22Rv1 (cell line): ENCODE data around the gene PMEPA1.

ENCODE experiments used
- ZFX ChIP-seq: fragments of 450-650 bp; IDR thresholded peaks from 2 replicates; pipeline ENCODE4 v1.6.1; 2017; ENCODE audit warnings: antibody characterized with exemption, borderline replicate concordance
- TF ChIP-seq, protein P1 (sequence below): fragments of 450-650 bp; IDR thresholded peaks from 2 replicates; pipeline ENCODE4 v1.5.1; 2017; ENCODE audit warnings: mild to moderate bottlenecking

DNA sequence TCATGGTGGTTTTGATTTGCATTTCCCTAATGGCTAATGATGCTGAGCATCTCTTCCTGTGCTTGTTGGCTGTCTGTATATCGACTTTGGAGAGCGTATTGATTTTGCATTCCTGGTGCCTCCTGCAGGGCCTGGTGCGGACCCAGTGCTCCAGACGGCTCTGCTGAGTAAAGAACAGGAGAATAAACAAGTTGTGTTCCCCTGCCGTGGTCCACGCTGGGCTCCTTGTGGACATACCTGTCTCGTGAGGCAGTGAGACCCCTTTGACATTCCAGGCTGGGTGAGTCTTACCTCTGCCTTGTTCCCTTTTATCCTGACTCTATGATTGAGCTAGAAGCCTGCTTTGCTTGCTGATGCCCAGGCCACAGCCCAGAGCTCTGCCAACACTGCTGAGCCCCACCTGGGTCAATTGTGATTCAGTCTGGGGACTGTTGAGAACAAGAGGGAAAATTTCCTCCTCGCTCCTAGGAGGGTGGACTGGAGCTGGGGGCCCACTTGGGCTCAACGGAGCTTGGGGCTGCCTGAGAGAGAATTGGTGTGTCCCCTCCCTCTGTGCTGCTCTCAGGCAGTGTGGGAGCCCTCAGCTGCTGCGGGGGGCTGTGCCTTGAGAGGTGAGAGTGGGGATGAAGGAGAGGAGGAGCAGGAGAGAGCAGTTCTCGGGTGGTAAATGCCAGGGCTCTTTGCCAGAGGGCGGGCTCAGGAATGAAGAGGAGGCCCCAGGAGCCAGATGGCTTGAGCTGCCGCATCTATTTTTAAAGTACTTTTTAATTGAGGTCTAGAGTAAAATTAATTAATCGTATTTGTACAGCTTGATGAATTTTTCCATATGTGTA lies 43.7 kb upstream of the PMEPA1 start:
- TF ChIP-seq, protein P1, sequence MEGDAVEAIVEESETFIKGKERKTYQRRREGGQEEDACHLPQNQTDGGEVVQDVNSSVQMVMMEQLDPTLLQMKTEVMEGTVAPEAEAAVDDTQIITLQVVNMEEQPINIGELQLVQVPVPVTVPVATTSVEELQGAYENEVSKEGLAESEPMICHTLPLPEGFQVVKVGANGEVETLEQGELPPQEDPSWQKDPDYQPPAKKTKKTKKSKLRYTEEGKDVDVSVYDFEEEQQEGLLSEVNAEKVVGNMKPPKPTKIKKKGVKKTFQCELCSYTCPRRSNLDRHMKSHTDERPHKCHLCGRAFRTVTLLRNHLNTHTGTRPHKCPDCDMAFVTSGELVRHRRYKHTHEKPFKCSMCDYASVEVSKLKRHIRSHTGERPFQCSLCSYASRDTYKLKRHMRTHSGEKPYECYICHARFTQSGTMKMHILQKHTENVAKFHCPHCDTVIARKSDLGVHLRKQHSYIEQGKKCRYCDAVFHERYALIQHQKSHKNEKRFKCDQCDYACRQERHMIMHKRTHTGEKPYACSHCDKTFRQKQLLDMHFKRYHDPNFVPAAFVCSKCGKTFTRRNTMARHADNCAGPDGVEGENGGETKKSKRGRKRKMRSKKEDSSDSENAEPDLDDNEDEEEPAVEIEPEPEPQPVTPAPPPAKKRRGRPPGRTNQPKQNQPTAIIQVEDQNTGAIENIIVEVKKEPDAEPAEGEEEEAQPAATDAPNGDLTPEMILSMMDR: no peak
- TF ChIP-seq ZFX: no peak
